NCI-H345 (cell line): ENCODE data around the gene MAPK8.
A peak's percentile ranks its signal among the peaks of the same experiment; 100 is the strongest.

Source experiments
- DNase-seq: peaks from one replicate; lab custom pipeline; 2025; lab: John Stamatoyannopoulos, UW

Gene MAPK8

DNA sequence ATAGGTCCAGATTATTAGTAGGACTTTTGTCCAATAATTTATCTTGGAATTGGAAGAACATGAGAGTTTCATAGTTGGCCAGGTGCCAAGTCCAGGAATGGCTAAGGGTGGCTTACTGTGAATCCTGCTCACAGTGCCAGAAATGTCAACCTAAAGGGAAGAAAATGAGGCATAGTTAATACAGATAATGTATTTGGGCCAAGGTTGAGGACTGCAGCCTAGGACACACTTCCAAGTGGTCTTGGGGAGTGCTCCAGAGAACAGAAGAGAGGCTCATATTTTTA, 78.2 kb downstream of the MAPK8 start:
- DNase-seq = peak; percentile 3

GRCh38 chr10:48389272-48389671, 82.8 kb downstream of the MAPK8 start:
- no peak for DNase-seq

- DNase-seq = no peak
These were observed 83.5 kb downstream of the MAPK8 start for GRCh38 chr10:48389846-48390557.

DNA sequence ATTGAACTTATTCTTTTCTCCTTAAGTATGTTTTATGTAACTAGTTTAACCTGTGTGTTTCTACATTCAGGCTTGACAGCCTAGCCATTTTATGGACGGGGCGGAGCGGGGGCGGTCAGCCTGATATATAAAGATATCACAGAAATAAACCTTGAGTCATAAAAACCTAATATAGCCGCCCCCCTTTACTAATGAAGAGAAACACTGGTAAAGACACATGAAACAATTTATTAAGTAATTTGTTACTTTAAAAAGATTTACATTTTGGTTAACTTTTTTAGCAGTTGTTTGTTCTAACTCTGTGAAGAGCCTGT, 84.0 kb downstream of the MAPK8 start:
- no peak for DNase-seq

- DNase-seq = no peak
These were observed 84.7 kb downstream of the MAPK8 start for GRCh38 chr10:48390933-48391845.

- no peak for DNase-seq
These were observed 85.5 kb downstream of the MAPK8 start for GRCh38 chr10:48391994-48392393.

- DNase-seq = no peak
These were observed 91.8 kb downstream of the MAPK8 start for GRCh38 chr10:48398261-48398660.

- DNase-seq = no peak
These were observed 92.6 kb downstream of the MAPK8 start for GRCh38 chr10:48399056-48399541.

- DNase-seq = no peak
These were observed 93.1 kb downstream of the MAPK8 start for GRCh38 chr10:48399551-48399950.

GRCh38 chr10:48400129-48400849, 93.8 kb downstream of the MAPK8 start:
- DNase-seq = no peak

GRCh38 chr10:48400850-48401220, 94.4 kb downstream of the MAPK8 start:
- no peak for DNase-seq

DNA sequence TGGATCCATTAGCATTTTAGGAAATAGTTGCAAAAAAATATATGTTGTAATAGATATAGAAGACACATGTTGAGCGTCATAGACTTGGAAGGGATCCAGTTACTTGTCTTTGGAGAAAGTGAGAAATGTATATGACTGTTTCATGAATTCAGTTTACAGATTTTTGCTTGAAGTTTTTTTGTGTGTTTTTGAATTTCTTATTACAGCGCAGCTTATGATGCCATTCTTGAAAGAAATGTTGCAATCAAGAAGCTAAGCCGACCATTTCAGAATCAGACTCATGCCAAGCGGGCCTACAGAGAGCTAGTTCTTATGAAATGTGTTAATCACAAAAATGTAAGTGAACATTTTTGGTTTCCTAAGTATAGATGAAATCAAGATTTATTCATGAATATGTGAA, 98.2 kb downstream of the MAPK8 start:
- DNase-seq = no peak

DNA sequence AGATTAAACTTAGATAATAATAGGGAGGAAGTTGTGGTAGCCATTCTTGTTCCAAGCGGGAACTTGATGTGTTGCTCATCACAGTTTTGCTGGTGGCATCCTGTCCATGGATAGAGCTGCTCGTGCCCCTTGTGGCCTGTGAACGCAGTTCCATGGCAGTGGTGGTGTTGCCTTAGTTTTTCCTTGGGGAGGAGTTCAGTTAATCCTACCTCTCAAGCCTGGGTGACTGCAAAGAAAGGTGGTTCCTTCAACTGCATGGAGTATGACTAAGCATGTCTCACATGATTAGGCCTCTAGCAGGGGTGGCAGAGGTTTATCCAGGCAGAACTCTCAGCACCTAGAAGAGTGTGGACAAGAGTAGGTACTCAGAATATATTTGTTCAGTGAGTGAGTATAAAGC, 99.7 kb downstream of the MAPK8 start:
- DNase-seq = no peak

DNA sequence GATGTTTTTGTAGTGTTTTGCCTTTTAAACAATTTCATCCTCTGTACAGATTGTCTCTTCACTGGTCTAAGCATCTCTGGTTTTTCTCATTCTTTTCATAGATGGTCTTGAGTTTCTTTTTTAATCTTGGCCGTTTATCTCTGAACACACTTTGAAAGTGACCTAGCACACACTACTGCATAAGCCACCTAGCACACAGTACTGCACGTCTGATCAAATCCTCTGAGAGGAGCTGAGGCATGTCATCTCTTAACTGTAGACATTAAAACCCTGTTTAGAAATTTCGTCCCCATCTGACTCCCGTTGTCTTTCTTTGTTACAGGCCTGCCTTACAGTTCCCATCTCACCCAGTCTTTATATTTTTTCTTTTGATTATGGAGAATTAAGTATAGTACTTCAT, 100.2 kb downstream of the MAPK8 start:
- DNase-seq = no peak

- no peak for DNase-seq
These were observed 104.0 kb downstream of the MAPK8 start for GRCh38 chr10:48410503-48410902.

- DNase-seq = no peak
These were observed 105.0 kb downstream of the MAPK8 start for GRCh38 chr10:48411510-48411909.

GRCh38 chr10:48412081-48412480, 105.6 kb downstream of the MAPK8 start:
- DNase-seq = no peak

GRCh38 chr10:48412933-48413332, 106.5 kb downstream of the MAPK8 start:
- DNase-seq = no peak

DNA sequence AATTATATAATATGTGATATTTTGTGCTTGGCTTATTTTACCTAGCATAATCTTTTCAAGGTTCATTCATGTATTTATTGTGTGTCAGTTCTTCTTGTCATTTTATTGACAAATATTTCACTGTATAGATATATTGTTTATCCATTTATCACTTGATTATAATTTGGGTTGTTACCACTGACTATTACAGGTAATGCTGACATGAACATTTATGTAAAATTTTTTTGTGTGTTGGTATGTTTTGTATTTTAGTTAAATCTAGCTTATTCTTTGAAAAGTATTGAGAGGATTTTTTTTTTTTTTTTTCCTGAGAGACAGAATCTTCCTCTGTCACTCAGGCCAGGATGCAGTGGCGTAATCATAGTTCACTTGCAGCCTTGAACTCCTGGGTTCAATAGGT, 107.7 kb downstream of the MAPK8 start:
- no peak for DNase-seq

DNA sequence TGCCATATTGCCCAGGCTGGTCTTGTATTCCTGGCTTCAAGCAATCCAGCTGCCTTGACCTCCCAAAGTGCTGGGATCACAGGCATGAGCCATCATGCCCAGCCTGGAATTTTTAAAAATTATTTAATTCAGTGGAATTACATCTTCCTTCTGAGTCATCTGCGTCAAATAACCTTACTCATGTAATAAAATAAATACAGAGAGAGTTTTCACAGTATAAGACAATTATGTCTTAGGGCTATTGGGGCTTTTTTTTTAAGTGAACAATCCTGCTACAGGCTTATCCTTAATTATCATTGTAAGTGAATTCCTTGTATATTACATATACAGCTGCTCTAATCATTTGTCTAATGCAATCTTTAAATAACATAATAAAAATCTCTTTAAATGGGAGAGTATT, 108.3 kb downstream of the MAPK8 start:
- no peak for DNase-seq

- DNase-seq = no peak
These were observed 110.2 kb downstream of the MAPK8 start for GRCh38 chr10:48416584-48417232.

DNA sequence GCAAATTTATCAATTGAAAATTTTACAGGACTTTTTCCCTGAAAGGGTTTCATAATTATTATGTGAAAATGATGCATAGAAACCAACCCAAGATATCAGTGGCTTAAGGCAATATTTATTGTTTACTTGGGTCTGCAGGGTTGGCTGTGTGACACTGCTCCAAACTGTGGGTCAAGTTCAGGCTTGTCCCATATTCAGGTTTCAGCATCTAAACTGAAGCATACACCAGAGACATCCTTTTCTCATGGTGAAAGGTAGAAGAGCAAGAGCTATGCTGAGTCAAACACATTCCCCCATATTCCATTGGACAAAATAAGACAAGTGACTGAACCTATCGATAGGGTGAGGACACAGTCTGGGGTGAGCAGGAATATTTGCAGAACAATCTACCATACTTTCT, 110.9 kb downstream of the MAPK8 start:
- DNase-seq = no peak
